Measurements from ENCODE around the gene NRG3.

NRG3 gene

GRCh38 chr10:82506680-82507376 is 631.8 kb downstream of the NRG3 start:
- no peak for DNase-seq

- no peak for DNase-seq
Measured at GRCh38 chr10:82515256-82515655, 640.3 kb downstream of the NRG3 start.

DNA sequence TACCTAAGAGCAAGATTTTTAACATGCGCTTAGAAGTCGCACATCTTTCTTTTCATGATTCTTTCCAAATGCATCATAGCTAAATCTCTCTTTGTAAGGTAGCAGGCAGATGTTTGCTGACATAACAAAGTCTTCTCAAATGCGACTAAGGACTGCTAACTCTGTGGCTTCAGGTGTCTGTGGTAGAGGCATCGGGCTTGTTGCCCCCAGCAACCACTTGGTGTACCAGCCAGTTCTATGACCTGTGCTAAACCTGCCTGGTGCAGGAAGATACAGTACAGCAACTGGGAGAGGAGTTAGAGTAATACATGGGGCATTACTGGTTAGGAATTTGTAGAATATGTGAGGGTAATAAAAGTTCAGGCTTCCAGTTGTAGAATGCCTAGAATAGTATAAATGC is 654.1 kb downstream of the NRG3 start:
- no peak for DNase-seq

DNA sequence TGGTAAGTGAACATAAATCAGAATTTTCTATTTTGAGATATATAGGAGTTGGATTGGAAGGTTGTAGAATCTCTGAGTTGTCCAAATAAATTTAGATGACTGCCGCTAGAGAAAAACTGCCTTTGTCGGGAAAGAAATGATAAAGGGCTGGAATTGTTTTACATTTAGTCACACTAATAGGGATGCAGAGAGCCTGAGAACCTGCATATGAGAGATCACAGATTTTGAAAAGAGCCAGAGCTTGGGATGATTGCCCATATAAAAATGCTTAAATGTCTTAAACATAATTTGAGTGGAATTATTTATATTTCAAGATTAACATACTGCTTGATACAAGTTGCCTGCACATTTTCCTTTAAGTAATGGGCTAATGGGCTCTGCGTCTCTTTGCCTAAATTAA is 660.5 kb downstream of the NRG3 start:
- DNase-seq = no peak

DNA sequence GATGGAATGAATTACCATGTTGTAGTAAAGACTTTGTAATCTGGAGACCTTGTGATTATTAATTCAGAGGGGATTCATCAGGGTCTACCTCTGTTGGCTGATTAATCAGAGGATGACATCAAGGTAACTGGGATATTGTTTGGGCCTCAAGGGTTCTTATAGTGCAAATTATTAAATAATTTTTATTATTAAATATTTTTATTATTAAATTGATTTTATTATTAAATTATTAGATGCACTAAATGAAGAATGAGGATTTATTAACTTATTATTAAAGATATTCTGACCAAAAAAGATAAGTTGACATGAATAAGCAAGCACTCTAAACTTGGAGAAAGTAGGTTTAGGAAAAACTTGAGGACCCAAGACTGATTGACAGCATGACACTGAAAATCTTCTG is 661.7 kb downstream of the NRG3 start:
- DNase-seq = no peak

DNA sequence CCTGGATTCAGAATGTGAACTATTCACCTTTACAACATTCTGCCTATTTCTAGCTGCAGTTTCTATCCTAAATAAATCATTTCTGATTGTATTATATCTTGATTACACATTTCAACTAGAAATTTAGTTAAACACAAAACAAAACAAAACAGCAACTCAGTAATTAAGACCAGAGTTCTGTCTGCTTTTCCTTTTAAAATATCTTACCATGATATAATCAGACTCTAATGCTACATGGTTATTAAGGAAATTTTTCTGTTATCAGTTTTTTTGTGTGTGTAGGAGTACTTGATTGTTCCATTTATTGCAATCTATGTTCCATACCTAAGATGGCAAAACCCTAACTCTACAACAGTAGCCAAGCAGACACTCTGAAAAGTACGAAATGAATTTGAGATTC is 663.3 kb downstream of the NRG3 start:
- DNase-seq = no peak

DNA sequence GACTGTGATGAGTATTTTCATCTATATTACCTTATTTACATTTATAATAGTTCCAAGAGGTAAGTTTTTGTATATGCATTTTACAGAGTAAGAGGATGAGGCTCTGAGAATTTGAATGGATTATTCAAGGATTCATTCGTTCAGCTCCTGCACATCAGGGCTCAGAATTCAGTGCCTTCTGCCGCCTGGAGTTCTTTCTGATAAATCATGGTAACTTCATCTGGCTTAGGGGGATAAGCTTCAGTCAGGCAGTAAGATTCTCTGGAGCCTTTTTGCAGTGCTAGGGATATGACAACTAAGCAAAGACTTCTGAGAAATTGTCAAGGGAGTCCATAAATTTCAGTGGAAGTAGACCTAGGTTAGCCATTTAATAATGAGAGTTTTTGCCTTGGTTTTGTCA is 668.6 kb downstream of the NRG3 start:
- DNase-seq = no peak

DNA sequence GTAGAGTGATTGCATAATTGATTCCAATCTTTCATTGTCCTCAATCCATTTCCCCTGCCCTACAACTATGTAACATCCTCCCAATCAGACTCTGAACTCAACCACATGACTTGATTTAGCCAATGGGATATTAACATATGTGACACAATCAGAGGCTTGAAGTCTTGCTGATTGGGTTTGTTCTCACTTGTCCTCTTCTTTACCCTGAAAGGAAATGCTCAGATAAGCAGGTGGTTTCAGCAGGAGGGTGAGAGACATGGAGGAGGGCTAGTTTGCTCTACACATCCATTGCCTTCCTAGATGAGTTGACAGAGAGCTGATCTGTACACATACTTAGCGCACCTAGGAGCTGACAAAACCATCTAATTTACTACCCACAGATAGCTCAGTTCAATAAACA is 669.4 kb downstream of the NRG3 start:
- no peak for DNase-seq

GRCh38 chr10:82551506-82551905 is 676.5 kb downstream of the NRG3 start:
- DNase-seq = no peak

- no peak for DNase-seq
Measured at GRCh38 chr10:82552267-82552666, 677.3 kb downstream of the NRG3 start.

GRCh38 chr10:82554381-82554780 is 679.4 kb downstream of the NRG3 start:
- DNase-seq = no peak

- no peak for DNase-seq
Measured at GRCh38 chr10:82558014-82558607, 683.1 kb downstream of the NRG3 start.

DNA sequence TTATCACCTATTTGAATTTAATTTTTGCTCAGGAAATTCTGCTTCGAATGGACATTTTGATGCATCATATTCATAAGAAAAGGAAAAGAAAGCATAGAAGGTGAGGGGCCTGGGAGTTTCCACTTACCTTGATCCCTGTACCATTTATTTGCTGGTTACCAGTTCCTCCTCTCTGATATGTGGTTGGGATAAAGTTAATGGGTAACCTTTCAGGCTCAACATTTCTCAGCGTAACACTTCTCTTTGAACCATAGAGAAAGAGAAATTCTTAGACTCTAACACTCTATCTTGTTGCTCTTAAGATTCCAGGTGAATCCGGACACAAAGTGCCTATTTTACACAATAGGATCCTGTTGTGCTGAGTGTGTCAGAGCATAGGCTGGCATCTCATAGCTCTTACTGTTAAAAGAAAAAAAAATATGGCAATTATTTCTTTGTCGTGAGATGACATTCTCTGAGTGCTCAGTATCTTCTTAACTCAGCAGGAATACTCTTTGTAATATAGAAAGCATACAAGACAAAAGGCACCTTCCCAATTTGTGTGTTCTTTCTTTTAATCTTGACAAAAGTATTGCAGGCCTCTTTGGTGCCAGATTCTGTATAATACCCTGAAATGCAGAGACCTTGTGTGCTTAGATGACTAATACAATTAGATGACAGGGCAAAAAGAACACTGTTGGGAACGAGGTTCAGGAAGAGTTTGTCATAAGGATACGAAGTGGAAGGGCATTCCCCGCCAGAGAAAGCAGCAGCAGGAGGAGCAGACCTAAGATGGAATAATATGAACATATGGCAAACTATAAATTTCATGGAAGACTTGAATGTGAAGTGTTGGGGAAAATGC is 689.6 kb downstream of the NRG3 start:
- no peak for DNase-seq

DNA sequence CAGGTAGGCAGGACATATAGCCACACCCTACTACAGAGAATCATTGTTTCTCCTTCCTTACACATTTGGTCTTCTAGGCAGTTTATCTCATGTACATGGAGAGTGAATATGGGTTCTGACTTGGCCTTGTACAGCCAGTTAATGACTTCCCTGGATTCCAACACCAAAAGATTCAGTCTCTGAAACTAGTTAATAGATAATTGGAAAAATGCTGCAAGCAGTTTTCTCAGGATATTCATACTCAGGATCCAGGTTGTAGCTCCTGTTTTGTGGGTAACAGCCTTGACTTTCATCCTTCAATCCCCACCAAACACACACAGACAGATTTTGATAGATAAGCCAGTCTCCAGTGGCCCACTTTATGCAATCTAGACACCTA is 690.2 kb downstream of the NRG3 start:
- no peak for DNase-seq

DNA sequence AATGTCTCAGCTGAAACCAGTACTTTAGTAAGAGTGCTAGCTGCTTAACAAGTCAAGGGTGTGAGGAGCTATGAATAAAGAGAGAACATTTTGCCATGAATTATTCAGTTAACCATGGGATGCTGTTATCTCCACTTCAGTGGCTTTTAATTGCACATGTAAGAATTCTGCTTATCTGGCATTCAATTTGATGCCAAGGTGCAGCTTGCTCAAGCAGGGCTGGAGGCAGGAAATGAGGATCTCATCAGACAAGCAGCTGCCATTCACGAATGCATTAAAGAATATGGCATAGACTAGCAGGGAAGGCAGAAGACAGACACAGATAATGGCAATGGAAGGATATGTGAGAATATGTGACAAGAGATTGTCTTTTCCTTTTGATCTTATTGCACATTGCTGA is 697.8 kb downstream of the NRG3 start:
- DNase-seq = no peak

- no peak for DNase-seq
Measured at GRCh38 chr10:82574081-82574480, 699.1 kb downstream of the NRG3 start.

DNA sequence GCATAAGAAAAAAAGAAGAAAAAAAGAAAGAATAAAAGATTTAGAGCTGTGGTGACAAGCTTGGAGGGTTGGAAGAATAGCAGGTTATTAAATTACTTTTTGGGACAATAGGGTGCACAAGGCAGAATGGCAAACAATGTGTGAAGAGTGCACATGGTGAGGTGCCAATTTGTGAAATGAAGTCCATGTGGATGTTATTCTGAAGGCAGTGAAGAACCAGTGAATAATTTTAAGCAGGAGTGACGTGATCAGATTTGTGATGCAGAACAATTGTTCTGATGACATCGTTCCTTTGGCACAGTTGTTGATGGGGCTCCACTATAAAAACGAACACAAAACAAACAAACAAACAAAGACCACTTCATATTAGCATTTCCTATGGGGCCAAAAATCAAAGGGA is 700.3 kb downstream of the NRG3 start:
- DNase-seq = no peak

DNA sequence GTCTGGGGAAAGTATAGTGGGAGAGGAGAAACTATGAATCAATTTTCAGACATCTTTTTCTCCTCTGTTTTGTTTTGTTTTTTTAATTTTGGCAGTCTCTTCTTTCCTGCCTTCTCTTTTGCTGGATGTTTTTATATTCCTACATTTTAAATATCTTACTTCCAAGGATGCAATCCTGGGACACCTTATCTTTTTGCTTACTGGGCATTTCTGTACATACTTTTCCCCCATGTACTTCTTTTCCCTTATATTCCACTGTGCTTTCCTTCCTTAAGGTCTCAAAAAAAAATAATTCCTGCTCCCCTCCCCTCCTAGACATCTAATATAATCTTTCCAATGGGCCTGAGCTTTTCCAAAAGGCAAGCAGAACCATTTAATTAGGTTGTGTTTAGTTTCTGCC is 701.1 kb downstream of the NRG3 start:
- no peak for DNase-seq

DNA sequence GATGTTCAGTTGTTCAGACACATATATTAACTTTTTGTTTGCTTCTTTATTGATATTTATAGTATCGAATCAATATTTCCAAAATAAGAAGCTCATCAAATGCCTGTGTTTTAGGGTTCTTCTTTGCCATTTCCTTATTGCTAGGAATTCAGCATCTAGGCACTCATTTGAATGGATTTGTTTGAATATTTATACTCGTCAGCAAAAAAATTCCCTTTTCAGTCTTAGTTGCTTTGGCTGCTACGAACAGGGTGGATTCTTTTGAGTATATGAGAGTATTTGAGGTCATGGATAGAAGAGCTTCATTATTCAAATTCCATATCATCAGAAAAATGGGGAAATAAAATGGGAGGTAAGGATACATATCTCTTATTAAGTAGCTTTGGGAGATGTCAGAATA is 706.9 kb downstream of the NRG3 start:
- DNase-seq = no peak

- no peak for DNase-seq
Measured at GRCh38 chr10:82591421-82591820, 716.4 kb downstream of the NRG3 start.

DNA sequence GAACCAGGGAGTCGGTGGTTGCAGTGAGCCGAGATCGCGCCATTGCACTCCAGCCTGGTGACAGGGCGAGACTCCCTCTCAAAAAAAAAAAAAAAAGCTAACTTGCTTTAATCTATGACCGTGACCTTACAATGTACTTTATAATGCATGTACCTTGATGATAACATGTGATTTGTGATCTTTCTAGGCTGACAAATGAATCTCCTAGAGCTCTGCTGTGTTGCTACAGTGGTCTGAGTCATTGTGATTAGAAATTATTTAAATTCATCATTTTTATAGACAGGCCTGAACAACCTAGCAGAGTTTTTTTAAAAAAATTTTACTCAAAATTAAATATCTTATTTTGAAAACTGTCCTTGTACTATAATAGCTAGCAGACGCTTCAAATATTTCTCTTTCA is 722.8 kb downstream of the NRG3 start:
- DNase-seq = no peak

DNA sequence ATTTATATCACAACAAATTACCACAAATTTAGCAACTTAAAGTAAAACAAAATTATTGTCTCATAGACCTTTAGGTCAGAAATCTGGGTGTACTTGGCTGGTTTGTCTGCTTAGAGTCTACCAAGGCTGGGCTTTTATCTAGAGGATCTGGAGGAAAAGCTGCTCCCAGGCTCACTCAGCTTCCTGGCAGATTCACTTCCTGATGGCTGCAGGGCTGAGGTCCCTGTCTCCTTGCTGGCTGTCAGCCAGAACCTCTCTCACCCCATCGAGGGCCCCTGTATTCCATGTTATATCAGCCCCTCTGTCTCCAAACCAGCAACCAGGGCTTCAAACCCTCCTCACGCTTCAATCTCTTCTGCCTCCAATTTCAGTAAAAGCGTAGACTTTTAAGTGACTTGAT is 734.9 kb downstream of the NRG3 start:
- no peak for DNase-seq

- DNase-seq = no peak
Measured at GRCh38 chr10:82618007-82618406, 743.0 kb downstream of the NRG3 start.

DNA sequence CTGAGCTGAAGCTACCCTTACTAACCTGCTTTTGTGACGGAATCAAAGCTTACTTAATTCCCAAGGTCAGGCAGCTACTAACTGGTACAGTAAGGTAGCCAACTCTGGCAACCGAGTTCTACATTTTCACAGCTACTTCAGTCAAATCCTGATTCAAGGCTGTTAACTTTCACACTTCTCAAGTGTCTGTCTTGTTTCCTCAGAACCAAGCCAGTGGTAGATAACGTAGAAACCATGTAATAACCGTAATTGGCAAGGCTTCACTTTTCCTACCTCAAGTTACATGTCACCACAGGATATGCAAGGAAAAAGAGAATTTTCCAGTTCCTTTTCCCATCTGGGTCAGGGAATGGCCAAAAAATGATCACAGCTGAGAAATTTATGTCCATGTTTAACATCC is 746.7 kb downstream of the NRG3 start:
- no peak for DNase-seq

Data from stimulated activated CD4-positive, alpha-beta T cell treated with anti-CD3 and anti-CD28 coated beads, Interleukin-4, amount 100 ng/mL, for 4 hours (primary cell).